Measurements from ENCODE around the gene MYO10. TPM values are rescaled to one million over a fixed set of nuclear protein-coding genes. Genes with fewer than 3 reads are reported as not detected.

Gene MYO10
- total and polyA plus RNA-seq, 2 of the 8 experiments (the other 6 are each of a cell fraction or from before 2014, with no cell fraction given): 21.5 to 107 TPM

- H3K27me3 ChIP-seq (replicated peaks in 1 of 4; ENCODE audit: control insufficient read depth in 3 of 4, extremely low read depth in 1 of 4, insufficient read depth in 3 of 4, low read length in 3 of 4): no peaks in the 10 kb centered on the region
- H3K14ac ChIP-seq (ENCODE audit: insufficient read length): no peak overlapping the region
- H2AK5ac ChIP-seq (ENCODE audit: low read depth, low read length): no peak overlapping the region
- no peak overlapping the region for H4K8ac ChIP-seq (ENCODE audit: extremely low read depth, insufficient read depth, low read length)
- no peak overlapping the region for H3K27ac ChIP-seq (ENCODE audit: low read depth, low read length)
- WGBS, 2 experiments (ENCODE audit: extremely low coverage in 1 of 2, insufficient coverage in 1 of 2, insufficient read length in 1 of 2, insufficient replicate concordance in 2 of 2, low coverage in 1 of 2, low lambda C conversion rate in 2 of 2, missing lambda C conversion rate in 1 of 2): 100% methylated on average over 3 of the region's 3 CpGs; no CpG with 5 or more reads in 1 of the 2 experiments
- POLR2A ChIA-PET (ENCODE audit: partially characterized antibody): interaction anchor here (1.2 kb wide), 1 partner anchor 30 kb away, joined by 3 read pairs; no protein-coding TSS in a partner anchor
- TF ChIP-seq EZH2 (IDR thresholded peaks at IDR 0.05; ENCODE audit: low read depth, low read length, severe bottlenecking) (no peak), MAX (IDR thresholded peaks at IDR 0.05) (no peak), HDAC6 (IDR thresholded peaks at IDR 0.05; ENCODE audit: low read depth, low read length) (no peak), KDM1A (IDR thresholded peaks at IDR 0.05; ENCODE audit: borderline replicate concordance, low read length) (no peak), CHD1 (IDR thresholded peaks at IDR 0.05; ENCODE audit: low read depth, low read length) (no peak), YY1 (IDR thresholded peaks at IDR 0.05; ENCODE audit: low read depth, low read length) (no peak), CHD2 (IDR thresholded peaks at IDR 0.05; ENCODE audit: low read length) (no peak), FOSL1 (IDR thresholded peaks at IDR 0.05; ENCODE audit: insufficient read depth, low read depth, low read length) (no peak), POU5F1 (IDR thresholded peaks at IDR 0.05; ENCODE audit: low read depth, low read length) (no peak), TEAD4 (IDR thresholded peaks at IDR 0.05; ENCODE audit: low read depth, low read length) (no peak)
- H2BK20ac ChIP-seq (ENCODE audit: low read length): no peak overlapping the region
- H3K23ac ChIP-seq (ENCODE audit: insufficient read length): no peak overlapping the region
- no peak overlapping the region for H3K56ac ChIP-seq (replicated peaks; ENCODE audit: insufficient read length, low read depth, low read length)
- no peak overlapping the region for H3K4ac ChIP-seq (replicated peaks; ENCODE audit: insufficient read length, low read depth, low read length)
- no peak overlapping the region for H3K18ac ChIP-seq (ENCODE audit: extremely low read depth, low read length)
- no peak overlapping the region for H2BK120ac ChIP-seq (replicated peaks; ENCODE audit: low read depth, low read length)
- DNase-seq (ENCODE audit: low read depth in 1 of 2, low spot score in 2 of 2) (no peak), FAIRE-seq (no peak)
- no peak overlapping the region for H2AFZ ChIP-seq (ENCODE audit: low read length)
- peaks cover 3 to 18% (median 6%) of the 10 kb centered on the region in 4 experiments; a peak in 5 of 7 replicates for H3K4me1 ChIP-seq (replicated peaks in 1 of 4; ENCODE audit: control insufficient read depth in 3 of 4, insufficient read depth in 4 of 4, low read length in 3 of 4)
- H4K20me1 ChIP-seq (replicated peaks in 1 of 2; ENCODE audit: control insufficient read depth in 1 of 2, insufficient read depth in 2 of 2, low read length in 2 of 2): peaks cover 1 to 2% of the 10 kb centered on the region in 2 experiments
- CTCF ChIA-PET (ENCODE audit: partially characterized antibody): interaction anchor here (1.9 to 2.0 kb wide), 2 partner anchors 41 to 482 kb away, joined by 4 to 5 read pairs; no protein-coding TSS in a partner anchor
- H4K5ac ChIP-seq (ENCODE audit: insufficient read length, low read depth, low read length): no peak overlapping the region
- peaks cover 5% of the 10 kb centered on the region for H3K79me1 ChIP-seq (ENCODE audit: low read depth, low read length)
- H3K79me2 ChIP-seq (ENCODE audit: control insufficient read depth in 1 of 2, insufficient read depth in 2 of 2, low read length in 2 of 2): peaks cover 7 to 56% of the 10 kb centered on the region in 2 experiments
- no peak overlapping the region for H4K91ac ChIP-seq (replicated peaks; ENCODE audit: insufficient read length, low read length)
- no peak overlapping the region for H2BK15ac ChIP-seq (ENCODE audit: low read length)
- no peak overlapping the region for H3K4me3 ChIP-seq (ENCODE audit: extremely low read depth in 1 of 4, insufficient read depth in 2 of 4, low read depth in 3 of 4, low read length in 4 of 4)
- no peak overlapping the region for H3K9ac ChIP-seq (replicated peaks in 1 of 4; ENCODE audit: extremely low read depth in 1 of 4, low read depth in 3 of 4, low read length in 3 of 4)
- H3K23me2 ChIP-seq (ENCODE audit: low read depth, low read length): no peaks in the 10 kb centered on the region
- H3K4me2 ChIP-seq (ENCODE audit: insufficient read depth in 1 of 2, low read depth in 2 of 2, low read length in 2 of 2): no peak overlapping the region
- H3K9me3 ChIP-seq (ENCODE audit: insufficient read depth in 2 of 2, low read depth in 1 of 2, low read length in 1 of 2): no peaks in the 10 kb centered on the region
- H3K36me3 ChIP-seq (ENCODE audit: control insufficient read depth in 2 of 4, insufficient read depth in 4 of 4, low read length in 3 of 4): peaks cover 36 to 76% (median 51%) of the 10 kb centered on the region in 4 experiments
- H2BK12ac ChIP-seq (ENCODE audit: low read depth, low read length): no peak overlapping the region
- H2BK5ac ChIP-seq (ENCODE audit: low read depth, low read length): no peak overlapping the region
These were observed 228.3 kb downstream of the MYO10 start for GRCh38 chr5:16707869-16708192.
